ENCODE data around the gene ANKRD28. TPM values are rescaled to one million over a fixed set of nuclear protein-coding genes. Genes with fewer than 3 reads are reported as not detected.
A peak's percentile ranks its signal among the peaks of the same experiment; 100 is the strongest.

ANKRD28 gene
- total and polyA plus RNA-seq, 9 donors: 21.2 to 79.4 (median 43.8) TPM

- H3K27ac ChIP-seq: peak overlapping the region; percentile 35 to 73
- no peak for DNase-seq
- intact Hi-C loops (cut with DNase I): loop anchor here in 3 of 4 donors (10.0 kb wide), 4 partner anchors 159 to 609 kb away; partner anchors contain the start of gene ANKRD28 (in 1 of the 3)
These were observed 161.6 kb downstream of the ANKRD28 start for GRCh38 chr3:15636028-15636709.

DNA sequence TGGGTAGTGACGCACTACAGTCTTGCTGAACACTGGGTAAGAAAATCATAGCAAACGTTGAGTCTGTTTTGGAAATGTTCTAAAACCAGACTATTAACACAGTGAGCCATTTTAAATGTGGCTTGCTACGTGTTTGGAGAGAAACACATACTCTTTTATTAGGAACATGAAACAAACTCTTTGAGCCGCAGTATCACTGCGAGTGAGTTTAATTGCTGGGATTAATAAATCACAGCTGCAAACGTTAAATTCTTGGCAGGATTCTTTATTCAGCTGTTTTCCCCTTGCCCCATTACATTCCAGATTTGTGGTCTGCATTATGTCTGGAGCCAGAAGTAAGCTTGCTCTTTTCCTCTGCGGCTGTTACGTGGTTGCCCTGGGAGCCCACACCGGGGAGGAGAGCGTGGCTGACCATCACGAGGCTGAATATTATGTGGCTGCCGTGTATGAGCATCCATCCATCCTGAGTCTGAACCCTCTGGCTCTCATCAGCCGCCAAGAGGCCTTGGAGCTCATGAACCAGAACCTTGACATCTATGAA, 162.6 kb downstream of the ANKRD28 start:
- no peaks in the 10 kb centered on the region for H3K27me3 ChIP-seq
- DNase-seq: peak in 4 of 5 donors; percentile 53 to 69 (median 58)
- H3K9me3 ChIP-seq: no peaks in the 10 kb centered on the region
- TF ChIP-seq, protein P1, sequence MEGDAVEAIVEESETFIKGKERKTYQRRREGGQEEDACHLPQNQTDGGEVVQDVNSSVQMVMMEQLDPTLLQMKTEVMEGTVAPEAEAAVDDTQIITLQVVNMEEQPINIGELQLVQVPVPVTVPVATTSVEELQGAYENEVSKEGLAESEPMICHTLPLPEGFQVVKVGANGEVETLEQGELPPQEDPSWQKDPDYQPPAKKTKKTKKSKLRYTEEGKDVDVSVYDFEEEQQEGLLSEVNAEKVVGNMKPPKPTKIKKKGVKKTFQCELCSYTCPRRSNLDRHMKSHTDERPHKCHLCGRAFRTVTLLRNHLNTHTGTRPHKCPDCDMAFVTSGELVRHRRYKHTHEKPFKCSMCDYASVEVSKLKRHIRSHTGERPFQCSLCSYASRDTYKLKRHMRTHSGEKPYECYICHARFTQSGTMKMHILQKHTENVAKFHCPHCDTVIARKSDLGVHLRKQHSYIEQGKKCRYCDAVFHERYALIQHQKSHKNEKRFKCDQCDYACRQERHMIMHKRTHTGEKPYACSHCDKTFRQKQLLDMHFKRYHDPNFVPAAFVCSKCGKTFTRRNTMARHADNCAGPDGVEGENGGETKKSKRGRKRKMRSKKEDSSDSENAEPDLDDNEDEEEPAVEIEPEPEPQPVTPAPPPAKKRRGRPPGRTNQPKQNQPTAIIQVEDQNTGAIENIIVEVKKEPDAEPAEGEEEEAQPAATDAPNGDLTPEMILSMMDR (IDR thresholded peaks at IDR 0.05): peak in 1 of 3 donors; percentile 2
- no peak for TF ChIP-seq POLR2A (IDR thresholded peaks at IDR 0.05)
- WGBS, 3 donors: 11 to 15% (median 14%) methylated on average over 13 of the region's 13 CpGs
- no peaks in the 10 kb centered on the region for H3K36me3 ChIP-seq
- intact Hi-C loops (cut with DNase I): loop anchor here in 3 of 4 donors (10.0 kb wide), 4 partner anchors 160 to 610 kb away; partner anchors contain the start of gene ANKRD28 (in 1 of the 3)
- H3K4me3 ChIP-seq: no peak overlapping the region
- peaks cover 18% of the 10 kb centered on the region for H3K4me1 ChIP-seq (ENCODE audit: insufficient read depth)
- peak overlapping the region; percentile 35 to 73 for H3K27ac ChIP-seq

More at GRCh38 chr3:15636028-15636709, 161.6 kb downstream of the ANKRD28 start:
- Histone ChIP-seq H3K4me3 (no peak overlapping the region), H3K36me3 (no peaks in the 10 kb centered on the region), H3K27me3 (no peaks in the 10 kb centered on the region), H3K4me1 (ENCODE audit: insufficient read depth) (peaks cover 18% of the 10 kb centered on the region), H3K9me3 (no peaks in the 10 kb centered on the region)
- TF ChIP-seq EP300 (IDR thresholded peaks at IDR 0.05): no peak
- no peak for TF ChIP-seq POLR2A (IDR thresholded peaks at IDR 0.05)
- TF ChIP-seq, protein P1 (IDR thresholded peaks at IDR 0.05): no peak
- 74 to 77% (median 76%) methylated on average over 14 of the region's 14 CpGs for WGBS, 3 donors

GRCh38 chr3:15634671-15635070, 163.1 kb downstream of the ANKRD28 start:
- no peak for DNase-seq
- Histone ChIP-seq H3K36me3 (no peaks in the 10 kb centered on the region), H3K4me3 (no peak overlapping the region), H3K9me3 (no peaks in the 10 kb centered on the region), H3K4me1 (ENCODE audit: insufficient read depth) (peaks cover 16% of the 10 kb centered on the region), H3K27me3 (no peaks in the 10 kb centered on the region), H3K27ac (peak overlapping the region in 1 of 2 donors; percentile 73)
- intact Hi-C loops (cut with DNase I): loop anchor here in 3 of 4 donors (5.0 to 10.0 kb wide), 5 partner anchors 160 to 610 kb away; partner anchors contain the start of gene ANKRD28 (in 1 of the 3)
- TF ChIP-seq, protein P1 (IDR thresholded peaks at IDR 0.05): no peak
- no peak for TF ChIP-seq POLR2A (IDR thresholded peaks at IDR 0.05)
- no peak for TF ChIP-seq EP300 (IDR thresholded peaks at IDR 0.05)
- WGBS, 3 donors: 17 to 19% (median 18%) methylated on average over 2 of the region's 2 CpGs

DNA sequence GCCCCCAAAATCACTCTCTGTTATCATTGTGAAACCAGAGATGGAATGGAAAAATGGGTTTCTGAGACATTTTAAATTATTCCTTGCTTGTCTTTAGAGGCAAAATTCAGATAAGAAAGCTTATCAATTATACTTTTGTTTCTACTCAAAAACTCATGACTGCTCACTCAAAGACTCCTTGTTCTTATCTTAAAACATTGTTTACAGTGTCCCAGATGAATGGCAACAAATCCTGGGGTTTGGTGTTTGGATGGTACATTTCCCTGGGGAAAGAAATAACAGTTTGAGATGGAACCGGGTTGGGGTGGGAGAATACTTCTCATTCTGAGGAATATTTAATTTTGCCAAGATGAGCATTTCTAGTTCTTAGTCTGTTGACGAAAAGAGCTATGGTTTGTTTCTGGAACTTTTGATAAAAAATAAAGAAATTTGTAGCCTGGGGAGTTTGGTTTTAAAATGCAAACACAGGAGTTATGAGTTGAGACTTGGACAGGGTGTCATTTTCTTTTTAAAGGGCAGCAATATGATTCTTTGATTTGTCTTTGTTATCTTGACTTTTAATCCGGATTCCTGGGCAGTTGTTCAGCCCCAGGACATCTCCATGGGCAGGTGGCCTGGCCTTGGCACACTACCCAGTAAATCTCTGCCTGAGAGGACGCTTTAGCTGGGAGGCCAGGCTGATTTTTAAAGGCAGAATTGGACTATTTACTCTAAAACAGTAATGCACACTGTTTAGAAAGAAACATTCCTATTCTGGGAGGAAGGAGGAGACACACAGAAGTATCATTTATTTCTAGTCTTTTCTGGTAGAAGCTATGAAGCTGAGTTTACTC, 163.8 kb downstream of the ANKRD28 start:
- no peak overlapping the region for H3K4me3 ChIP-seq
- TF ChIP-seq, protein P1 (IDR thresholded peaks at IDR 0.05): no peak
- TF ChIP-seq POLR2A (IDR thresholded peaks at IDR 0.05): no peak
- TF ChIP-seq EP300 (IDR thresholded peaks at IDR 0.05): no peak
- H3K36me3 ChIP-seq: no peaks in the 10 kb centered on the region
- peak in 1 of 5 donors; percentile 32 for DNase-seq
- WGBS, 3 donors: 4 to 8% (median 4%) methylated on average over 4 of the region's 4 CpGs
- intact Hi-C loops (cut with DNase I): loop anchor here in 3 of 4 donors (5.0 to 10.0 kb wide), 5 partner anchors 161 to 611 kb away; partner anchors contain the start of gene ANKRD28 (in 1 of the 3)
- peak overlapping the region in 1 of 2 donors; percentile 73 for H3K27ac ChIP-seq
- no peaks in the 10 kb centered on the region for H3K27me3 ChIP-seq
- no peaks in the 10 kb centered on the region for H3K9me3 ChIP-seq
- H3K4me1 ChIP-seq (ENCODE audit: insufficient read depth): peaks cover 16% of the 10 kb centered on the region

Data from ovary (tissue), 9 donors.